CD4-positive, alpha-beta T cell (primary cell): Measurements from ENCODE around the gene PPP2R5C. TPM values are rescaled to one million over a fixed set of nuclear protein-coding genes. Genes with fewer than 3 reads are reported as not detected.

Experiments
- ATAC-seq: fragments of 200-7000 bp; cut with Tn5 transposase; one replicate; pipeline ENCODE4 v1.10.0; 2022; ENCODE audit warnings: mild to moderate bottlenecking; ENCODE audit not compliant: poor library complexity
- CTCF ChIA-PET: fragments of 350-600 bp; sonication (Branson Sonifier 250); formaldehyde crosslinking; loops from one replicate; lab custom pipeline; 2021; ENCODE audit warnings: antibody characterized with exemption, inconsistent platforms; lab: Charles Lee
- POLR2A ChIA-PET: fragments of 350-600 bp; sonication (Branson Sonifier 250); formaldehyde crosslinking; loops from one replicate; lab custom pipeline; 2021; ENCODE audit warnings: antibody characterized with exemption, inconsistent platforms; lab: Charles Lee
- DNase-seq, 14 experiments: peaks; one replicate each; pipeline ENCODE4 v3.0.0-alpha.2; 2013 to 2020; ENCODE audit warnings: mixed read lengths in 2 of 14
- H3K27ac ChIP-seq, 2 donors: one replicate each; pipeline versions ENCODE4 v1.5.1 to v1.7.0; 2013; ENCODE audit warnings: low read length in 2 of 2, low read depth in 1 of 2, mild to moderate bottlenecking in 1 of 2
- H3K27me3 ChIP-seq, 2 experiments: 1 replicate in 1 of 2; 2 replicates in 1 of 2; pipeline versions ENCODE4 v1.6.1 to v1.7.0; 2013; ENCODE audit warnings: low read length in 2 of 2, control low read depth in 1 of 2, mild to moderate bottlenecking in 1 of 2, moderate library complexity in 1 of 2; ENCODE audit not compliant: insufficient read depth in 2 of 2, control insufficient read depth in 1 of 2
- H3K36me3 ChIP-seq: one replicate; pipeline ENCODE4 v1.6.1; 2013; ENCODE audit warnings: low read length, control low read depth; ENCODE audit not compliant: insufficient read depth
- H3K4me1 ChIP-seq: one replicate; pipeline ENCODE4 v1.6.1; 2013; ENCODE audit warnings: low read length, control low read depth; ENCODE audit not compliant: insufficient read depth
- H3K4me3 ChIP-seq: one replicate; pipeline ENCODE4 v1.5.1; 2013; ENCODE audit warnings: mild to moderate bottlenecking, low read length, moderate library complexity
- H3K9me3 ChIP-seq, 2 experiments: 1 replicate in 1 of 2; 2 replicates in 1 of 2; pipeline versions ENCODE4 v1.6.1 to v1.7.0; 2013; ENCODE audit warnings: low read length in 2 of 2, mild to moderate bottlenecking in 2 of 2, control low read depth in 1 of 2, moderate library complexity in 1 of 2; ENCODE audit not compliant: control insufficient read depth in 1 of 2, insufficient read depth in 1 of 2
- H3K27ac Mint-ChIP-seq: one replicate; pipeline ENCODE4 v1.8.0; 2020; ENCODE audit warnings: mixed read lengths
- H3K27me3 Mint-ChIP-seq: one replicate; pipeline ENCODE4 v1.8.0; 2021; ENCODE audit warnings: mixed read lengths
- H3K36me3 Mint-ChIP-seq: one replicate; pipeline ENCODE4 v1.8.0; 2021; ENCODE audit warnings: low read depth, mixed read lengths
- H3K4me1 Mint-ChIP-seq: one replicate; pipeline ENCODE4 v1.8.0; 2021; ENCODE audit warnings: low read depth, mixed read lengths
- H3K4me3 Mint-ChIP-seq: one replicate; pipeline ENCODE4 v1.8.0; 2020; ENCODE audit warnings: mild to moderate bottlenecking, mixed read lengths
- H3K9me3 Mint-ChIP-seq: one replicate; pipeline ENCODE4 v1.8.0; 2020; ENCODE audit warnings: mixed read lengths
- intact Hi-C, 2 experiments: fragments of 100-400 bp; cut with DNase I in 1 of 2; cut with micrococcal nuclease in 1 of 2; formaldehyde crosslinking; loops; one replicate each; pipeline versions ENCODE4 v1.15.1 to v1.9.0; 2023 to 2025; cut with DNase I, micrococcal nuclease
- total RNA-seq, 174 experiments: library from RNA in 2 of 174; stranded (reverse) in 2 of 174; gene quantifications; one replicate each; pipeline ENCODE4 v1.2.3 and lab custom pipeline; 2021 to 2026
- TF ChIP-seq, protein P1 (sequence below): fragments of 200-600 bp; IDR thresholded peaks from one replicate; pipeline ENCODE4 v1.8.0; 2022; ENCODE audit warnings: antibody characterized with exemption, mild to moderate bottlenecking

Gene PPP2R5C
- total RNA-seq, 2 experiments from 2014 or later: 463 to 487 TPM

DNA sequence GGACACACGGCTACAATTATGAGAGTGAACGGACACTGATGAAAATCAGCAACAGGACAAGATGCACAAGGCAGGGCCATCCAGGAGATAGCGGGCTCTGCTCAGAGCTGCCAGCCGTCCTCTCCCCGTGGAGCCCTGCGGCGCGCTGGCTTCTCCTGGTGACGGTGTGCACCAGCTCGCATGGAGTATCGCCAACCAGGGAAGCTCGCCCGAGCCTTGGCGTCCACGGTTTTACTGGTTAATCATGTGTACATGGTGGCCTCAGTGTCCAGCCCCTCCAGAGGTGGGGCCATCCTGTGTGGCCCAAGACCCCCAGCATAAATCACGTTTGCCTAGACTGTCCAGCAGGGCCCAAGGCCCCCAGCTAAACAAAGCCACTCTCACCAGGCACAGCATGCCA, 171.7 kb downstream of the PPP2R5C start:
- H3K9me3 Mint-ChIP-seq: no peaks in the 10 kb centered on the region
- peaks cover 7% of the 10 kb centered on the region for H3K36me3 Mint-ChIP-seq
- no peaks in the 10 kb centered on the region for H3K27me3 Mint-ChIP-seq
- no peaks in the 10 kb centered on the region for H3K4me1 Mint-ChIP-seq
- no peak overlapping the region for H3K4me3 ChIP-seq
- H3K27me3 ChIP-seq: no peaks in the 10 kb centered on the region
- no peak overlapping the region for H3K27ac ChIP-seq
- no peaks in the 10 kb centered on the region for H3K9me3 ChIP-seq
- CTCF ChIA-PET: interaction anchor here (1.5 kb wide), 1 partner anchor 162 kb away, joined by 4 read pairs; no protein-coding TSS in a partner anchor
- no peaks in the 10 kb centered on the region for H3K4me1 ChIP-seq
- no peak overlapping the region for H3K4me3 Mint-ChIP-seq
- POLR2A ChIA-PET: no interaction called here
- intact Hi-C loops: no loop called here
- DNase-seq (no peak), ATAC-seq (no peak)
- TF ChIP-seq, protein P1, sequence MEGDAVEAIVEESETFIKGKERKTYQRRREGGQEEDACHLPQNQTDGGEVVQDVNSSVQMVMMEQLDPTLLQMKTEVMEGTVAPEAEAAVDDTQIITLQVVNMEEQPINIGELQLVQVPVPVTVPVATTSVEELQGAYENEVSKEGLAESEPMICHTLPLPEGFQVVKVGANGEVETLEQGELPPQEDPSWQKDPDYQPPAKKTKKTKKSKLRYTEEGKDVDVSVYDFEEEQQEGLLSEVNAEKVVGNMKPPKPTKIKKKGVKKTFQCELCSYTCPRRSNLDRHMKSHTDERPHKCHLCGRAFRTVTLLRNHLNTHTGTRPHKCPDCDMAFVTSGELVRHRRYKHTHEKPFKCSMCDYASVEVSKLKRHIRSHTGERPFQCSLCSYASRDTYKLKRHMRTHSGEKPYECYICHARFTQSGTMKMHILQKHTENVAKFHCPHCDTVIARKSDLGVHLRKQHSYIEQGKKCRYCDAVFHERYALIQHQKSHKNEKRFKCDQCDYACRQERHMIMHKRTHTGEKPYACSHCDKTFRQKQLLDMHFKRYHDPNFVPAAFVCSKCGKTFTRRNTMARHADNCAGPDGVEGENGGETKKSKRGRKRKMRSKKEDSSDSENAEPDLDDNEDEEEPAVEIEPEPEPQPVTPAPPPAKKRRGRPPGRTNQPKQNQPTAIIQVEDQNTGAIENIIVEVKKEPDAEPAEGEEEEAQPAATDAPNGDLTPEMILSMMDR: no peak
- peaks cover 9% of the 10 kb centered on the region for H3K36me3 ChIP-seq
- H3K27ac Mint-ChIP-seq: no peak overlapping the region

DNA sequence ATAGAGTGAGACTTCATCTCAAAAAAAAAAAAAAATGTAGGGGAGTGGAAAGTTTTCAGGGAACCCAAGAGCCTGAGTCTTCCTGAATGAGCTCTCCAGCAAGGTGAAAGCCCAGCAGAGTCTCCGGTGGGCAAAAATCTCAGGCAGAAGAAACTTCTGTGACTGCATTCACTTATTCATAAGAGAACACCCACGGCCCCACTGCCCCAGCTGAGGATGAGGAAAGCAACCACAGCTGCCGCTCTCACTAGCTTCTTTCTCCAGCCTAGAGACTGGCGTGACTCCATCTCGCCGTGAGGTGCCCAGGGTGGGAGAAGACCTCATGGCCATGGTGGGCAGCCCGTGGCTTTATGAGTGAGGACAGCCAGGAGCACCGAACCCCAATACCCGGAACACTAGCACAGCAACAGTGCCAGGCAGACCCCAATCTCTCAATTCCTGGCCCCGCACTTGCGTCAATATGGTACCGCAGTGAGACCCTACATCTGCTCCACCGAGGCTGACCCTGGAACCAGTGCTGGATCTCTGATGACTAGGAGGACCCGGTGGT, 173.2 kb downstream of the PPP2R5C start:
- H3K4me3 Mint-ChIP-seq: no peak overlapping the region
- no peaks in the 10 kb centered on the region for H3K9me3 Mint-ChIP-seq
- TF ChIP-seq, protein P1: no peak
- ATAC-seq (no peak), DNase-seq (no peak)
- intact Hi-C loops: no loop called here
- H3K4me3 ChIP-seq: no peak overlapping the region
- peaks cover 3% of the 10 kb centered on the region for H3K4me1 ChIP-seq
- H3K27me3 ChIP-seq: peaks cover 0 to 6% of the 10 kb centered on the region in 2 experiments
- H3K36me3 ChIP-seq: no peaks in the 10 kb centered on the region
- no peaks in the 10 kb centered on the region for H3K4me1 Mint-ChIP-seq
- ChIA-PET CTCF (no interaction called here), POLR2A (no interaction called here)
- H3K9me3 ChIP-seq: no peaks in the 10 kb centered on the region
- no peak overlapping the region for H3K27ac ChIP-seq
- H3K27me3 Mint-ChIP-seq: peaks cover 9% of the 10 kb centered on the region
- no peaks in the 10 kb centered on the region for H3K36me3 Mint-ChIP-seq
- H3K27ac Mint-ChIP-seq: no peak overlapping the region

DNA sequence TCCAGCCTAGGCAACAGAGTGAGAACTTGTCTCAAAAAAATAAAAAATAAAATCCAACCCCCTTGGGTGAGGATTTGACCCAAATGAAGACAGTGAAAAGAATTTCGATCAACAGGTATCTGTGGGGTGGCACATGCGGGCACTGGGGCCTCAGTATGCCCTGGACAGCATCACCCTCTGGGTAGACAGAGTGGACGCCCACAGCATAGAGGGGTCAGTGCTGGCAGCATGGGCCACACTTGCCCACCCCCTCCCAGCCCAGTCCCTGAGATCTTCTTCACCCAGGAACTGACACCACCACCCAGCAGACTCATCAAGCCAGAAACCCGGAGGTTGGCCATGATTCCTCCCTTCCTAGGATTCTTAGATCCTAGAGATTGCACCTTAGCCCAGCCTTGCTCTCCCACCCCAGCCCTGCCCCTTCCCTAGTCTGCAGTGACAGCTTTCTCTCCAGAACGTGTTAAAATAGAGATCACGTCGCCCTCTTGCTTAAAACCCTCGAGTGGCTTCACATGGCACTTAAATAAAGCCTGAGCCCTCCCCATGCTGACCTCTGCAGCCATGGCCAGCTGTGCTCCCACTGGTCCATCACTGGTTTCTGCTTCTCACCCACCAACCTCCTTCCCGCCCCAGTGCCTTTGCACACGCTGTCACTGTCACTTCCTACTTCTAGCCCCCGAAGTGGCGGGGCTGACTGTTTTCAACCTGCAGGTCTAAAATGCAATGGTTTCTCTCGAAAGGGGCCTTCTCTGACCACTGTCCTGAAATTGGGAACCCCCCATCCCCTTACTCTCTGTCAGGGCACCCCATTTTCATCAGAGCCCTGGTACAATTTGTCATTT, 176.6 kb downstream of the PPP2R5C start:
- Histone ChIP-seq H3K27me3 (peaks cover 4 to 7% of the 10 kb centered on the region in 2 experiments), H3K9me3 (no peaks in the 10 kb centered on the region), H3K36me3 (no peaks in the 10 kb centered on the region), H3K4me3 (no peak overlapping the region), H3K27ac (no peak overlapping the region), H3K4me1 (peaks cover 3% of the 10 kb centered on the region)
- TF ChIP-seq, protein P1: no peak
- Mint-ChIP-seq H3K36me3 (no peaks in the 10 kb centered on the region), H3K27me3 (peaks cover 29% of the 10 kb centered on the region), H3K9me3 (no peaks in the 10 kb centered on the region), H3K4me1 (no peaks in the 10 kb centered on the region), H3K4me3 (no peak overlapping the region), H3K27ac (no peak overlapping the region)
- DNase-seq (no peak), ATAC-seq (no peak)
- ChIA-PET CTCF (no interaction called here), POLR2A (no interaction called here)
- intact Hi-C loops: no loop called here
